Fibroblast of lung (primary cell): ENCODE data around the gene RERG. TPM values are rescaled to one million over a fixed set of nuclear protein-coding genes. Genes with fewer than 3 reads are reported as not detected.

Experiments used
- DNase-seq, 2 donors: peaks; one replicate each; pipeline versions ENCODE4 v3.0.0 to v3.0.0-alpha.2; 2010; ENCODE audit warnings: low read depth in 2 of 2
- H2AFZ ChIP-seq: 2 replicates; pipeline ENCODE4 v1.5.1; 2012; ENCODE audit warnings: low read length, control low read depth, inconsistent platforms
- H3K27ac ChIP-seq: 2 replicates; pipeline ENCODE4 v1.5.1; 2011; ENCODE audit warnings: low read length, control low read depth; ENCODE audit not compliant: insufficient read depth
- H3K27me3 ChIP-seq: 2 replicates; pipeline ENCODE4 v1.5.1; 2011; ENCODE audit warnings: mild to moderate bottlenecking, low read length; ENCODE audit not compliant: control insufficient read depth, insufficient read depth
- H3K36me3 ChIP-seq: 2 replicates; pipeline ENCODE4 v1.5.1; 2011; ENCODE audit warnings: low read length; ENCODE audit not compliant: control insufficient read depth, insufficient read depth
- H3K4me1 ChIP-seq: 2 replicates; pipeline ENCODE4 v1.5.1; 2011; ENCODE audit warnings: low read length; ENCODE audit not compliant: control insufficient read depth, insufficient read depth; ENCODE audit errors: extremely low read depth
- H3K4me2 ChIP-seq: 2 replicates; pipeline ENCODE4 v1.5.1; 2011; ENCODE audit warnings: low read length, control low read depth; ENCODE audit not compliant: insufficient read depth; ENCODE audit errors: extremely low read depth
- H3K4me3 ChIP-seq, 4 experiments: fragments of 200-600 bp in 1 of 4; sonication (generic) in 1 of 4; replicated peaks in 1 of 4; 2 replicates each; pipeline ENCODE4 v1.5.1; 2011 to 2016; ENCODE audit warnings: low read length in 4 of 4, low read depth in 3 of 4, mild to moderate bottlenecking in 3 of 4, control low read depth in 2 of 4, inconsistent platforms in 1 of 4, mixed read lengths in 1 of 4; ENCODE audit not compliant: insufficient read depth in 1 of 4; ENCODE audit errors: control extremely low read depth in 1 of 4
- H3K79me2 ChIP-seq: 2 replicates; pipeline ENCODE4 v1.5.1; 2012; ENCODE audit warnings: mild to moderate bottlenecking, low read length, inconsistent platforms; ENCODE audit not compliant: control insufficient read depth, insufficient read depth
- H3K9ac ChIP-seq: 2 replicates; pipeline ENCODE4 v1.5.1; 2011; ENCODE audit warnings: mild to moderate bottlenecking, low read length, control low read depth; ENCODE audit not compliant: insufficient read depth
- H3K9me3 ChIP-seq: 2 replicates; pipeline ENCODE4 v1.5.1; 2012; ENCODE audit warnings: low read depth, low read length; ENCODE audit not compliant: control insufficient read depth, insufficient read depth
- H4K20me1 ChIP-seq: 2 replicates; pipeline ENCODE4 v1.5.1; 2011; ENCODE audit warnings: low read length; ENCODE audit not compliant: control insufficient read depth, insufficient read depth; ENCODE audit errors: extremely low read depth
- CTCF ChIP-seq, 2 donors: IDR thresholded peaks in 1 of 2; conservative IDR thresholded peaks in 1 of 2; 1 replicate in 1 of 2; 2 replicates in 1 of 2; pipeline ENCODE4 v1.5.1; 2011 to 2012; ENCODE audit warnings: low read length in 2 of 2, control low read depth in 1 of 2, inconsistent platforms in 1 of 2, low read depth in 1 of 2, mild to moderate bottlenecking in 1 of 2
- EZH2 ChIP-seq: IDR thresholded peaks from 2 replicates; pipeline ENCODE4 v1.5.1; 2012; ENCODE audit warnings: low read length, control low read depth, mild to moderate bottlenecking; ENCODE audit errors: missing control alignments
- polyA plus RNA-seq, 2 donors: library from polyadenylated mRNA; depleted of rRNA in 1 of 2; stranded (reverse) in 1 of 2; unstranded in 1 of 2; fragments of >200 nt; gene quantifications; 2 replicates each; pipeline ENCODE4 v1.2.1, GENCODE V29; 2011 to 2012; ENCODE audit warnings: missing spikeins in 1 of 2
- total RNA-seq: library from RNA; depleted of rRNA; stranded (reverse); fragments of >200 nt; gene quantifications from 2 replicates; pipeline ENCODE4 v1.2.1, GENCODE V29; 2014

The RERG gene
- total and polyA plus RNA-seq, 2 donors (not counting 1 experiment from before 2014, with no cell fraction given), result 0.33 to 0.57 TPM

GRCh38 chr12:15184484-15184883, 36.7 kb downstream of the RERG start:
- Histone ChIP-seq H3K4me2 (no peak overlapping the region), H3K79me2 (no peaks in the 10 kb centered on the region), H3K9ac (no peak overlapping the region), H3K4me1 (no peaks in the 10 kb centered on the region), H3K9me3 (no peaks in the 10 kb centered on the region), H3K27me3 (no peaks in the 10 kb centered on the region), H3K36me3 (no peaks in the 10 kb centered on the region), H4K20me1 (no peaks in the 10 kb centered on the region), H3K27ac (no peak overlapping the region), H2AFZ (no peak overlapping the region), H3K4me3 (no peak overlapping the region)
- TF ChIP-seq EZH2 (no peak), CTCF (conservative IDR thresholded peaks at IDR 0.05 in 1 of 2, IDR thresholded peaks at IDR 0.05 in 1 of 2; ENCODE audit: low read depth in 1 of 2, low read length in 2 of 2) (no peak)
- DNase-seq, result no peak

DNA sequence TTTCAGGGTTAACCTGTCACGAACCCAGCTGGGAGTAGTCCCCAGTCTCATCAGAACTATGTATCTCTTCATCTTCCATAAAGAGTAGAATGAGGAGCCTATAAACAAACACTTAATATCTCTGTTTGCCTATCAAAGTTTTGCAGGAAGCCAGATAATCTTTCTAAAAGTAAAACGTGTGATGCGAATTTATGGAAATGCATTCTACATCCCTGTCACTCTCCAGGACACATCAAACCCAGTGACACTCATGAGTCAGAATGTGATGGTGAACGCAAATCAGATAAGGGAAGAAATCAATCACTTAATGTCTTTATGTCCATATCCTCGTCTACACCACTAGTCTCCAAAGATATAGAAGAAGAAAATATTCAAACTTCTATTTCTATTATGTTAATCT, 37.4 kb downstream of the RERG start:
- no peak overlapping the region for H3K4me3 ChIP-seq

GRCh38 chr12:15181017-15181683, 40.1 kb downstream of the RERG start:
- Histone ChIP-seq H3K36me3 (no peaks in the 10 kb centered on the region), H3K27me3 (no peaks in the 10 kb centered on the region), H4K20me1 (no peaks in the 10 kb centered on the region), H3K9me3 (no peaks in the 10 kb centered on the region), H3K4me3 (no peak overlapping the region), H3K4me2 (no peak overlapping the region), H3K9ac (no peak overlapping the region), H2AFZ (no peak overlapping the region), H3K79me2 (no peaks in the 10 kb centered on the region), H3K27ac (no peak overlapping the region), H3K4me1 (no peaks in the 10 kb centered on the region)
- TF ChIP-seq CTCF (conservative IDR thresholded peaks at IDR 0.05 in 1 of 2, IDR thresholded peaks at IDR 0.05 in 1 of 2; ENCODE audit: low read depth in 1 of 2, low read length in 2 of 2) (no peak), EZH2 (no peak)
- DNase-seq, result no peak

More for the DNA sequence above, 37.4 kb downstream of the RERG start:
- DNase-seq, result no peak
- H3K79me2 ChIP-seq, result no peaks in the 10 kb centered on the region
- no peak overlapping the region for H3K4me2 ChIP-seq
- TF ChIP-seq CTCF (conservative IDR thresholded peaks at IDR 0.05 in 1 of 2, IDR thresholded peaks at IDR 0.05 in 1 of 2; ENCODE audit: low read depth in 1 of 2, low read length in 2 of 2), result no peak
- no peak for TF ChIP-seq EZH2
- no peaks in the 10 kb centered on the region for H3K9me3 ChIP-seq
- H2AFZ ChIP-seq, result no peak overlapping the region
- H3K27ac ChIP-seq, result no peak overlapping the region
- no peaks in the 10 kb centered on the region for H3K36me3 ChIP-seq
- no peaks in the 10 kb centered on the region for H3K27me3 ChIP-seq
- H4K20me1 ChIP-seq, result no peaks in the 10 kb centered on the region
- no peak overlapping the region for H3K9ac ChIP-seq
- no peaks in the 10 kb centered on the region for H3K4me1 ChIP-seq
